ENCODE measurements around the gene INSL3.

GRCh38 chr19:17787274-17787913 is 33.9 kb downstream of the INSL3 start:
- no peak for TF ChIP-seq EZH2 (IDR thresholded peaks at IDR 0.05; ENCODE audit: insufficient read depth, low read length)
- no peak for TF ChIP-seq CTCF (IDR thresholded peaks at IDR 0.05; ENCODE audit: insufficient read depth, low read depth, low read length)

Data from astrocyte (in vitro differentiated cells and primary cell).